GM18858 (cell line): ENCODE measurements around the gene TMEM163.
"Not testable (repeated sequence)": the region's sequence is repeated elsewhere in the genome, so short reads cannot be mapped to it uniquely, and the experiment has no call there.

Experiments used
- ATAC-seq: cut with Tn5 transposase; IDR thresholded peaks from one replicate; pipeline ENCODE4 v1.9.1; 2021; ENCODE audit not compliant: unreplicated experiment

The TMEM163 gene

GRCh38 chr2:134583462-134583861 is 135.3 kb downstream of the TMEM163 start:
- ATAC-seq = no peak

- ATAC-seq = peak; percentile 45
These were observed 136.3 kb downstream of the TMEM163 start for GRCh38 chr2:134582547-134582899.

- peak; percentile 69 for ATAC-seq
These were observed 136.8 kb downstream of the TMEM163 start for GRCh38 chr2:134581877-134582546.

- no peak for ATAC-seq
These were observed 140.5 kb downstream of the TMEM163 start for GRCh38 chr2:134578316-134578715.

- ATAC-seq = no peak
These were observed 142.3 kb downstream of the TMEM163 start for GRCh38 chr2:134576478-134576877.

- ATAC-seq = no peak
These were observed 142.9 kb downstream of the TMEM163 start for GRCh38 chr2:134575888-134576287.

GRCh38 chr2:134574611-134575330 is 144.0 kb downstream of the TMEM163 start:
- no peak for ATAC-seq

GRCh38 chr2:134573724-134574123 is 145.1 kb downstream of the TMEM163 start:
- ATAC-seq = no peak

GRCh38 chr2:134573085-134573370 is 145.8 kb downstream of the TMEM163 start:
- ATAC-seq = no peak

GRCh38 chr2:134572314-134573084 is 146.3 kb downstream of the TMEM163 start:
- ATAC-seq = no peak

- no peak for ATAC-seq
These were observed 148.1 kb downstream of the TMEM163 start for GRCh38 chr2:134570676-134571075.

- no peak for ATAC-seq
These were observed 150.4 kb downstream of the TMEM163 start for GRCh38 chr2:134568413-134568812.

GRCh38 chr2:134567666-134568065 is 151.1 kb downstream of the TMEM163 start:
- no peak for ATAC-seq

GRCh38 chr2:134564955-134565354 is 153.8 kb downstream of the TMEM163 start:
- ATAC-seq = not testable (repeated sequence)

GRCh38 chr2:134564549-134564948 is 154.3 kb downstream of the TMEM163 start:
- ATAC-seq = peak; percentile 44

GRCh38 chr2:134558208-134558830 is 160.5 kb downstream of the TMEM163 start:
- ATAC-seq = no peak

GRCh38 chr2:134555411-134555810 is 163.4 kb downstream of the TMEM163 start:
- no peak for ATAC-seq

GRCh38 chr2:134553657-134554056 is 165.1 kb downstream of the TMEM163 start:
- no peak for ATAC-seq

GRCh38 chr2:134550566-134551164 is 168.1 kb downstream of the TMEM163 start:
- ATAC-seq = no peak

- ATAC-seq = no peak
These were observed 169.7 kb downstream of the TMEM163 start for GRCh38 chr2:134549104-134549503.

GRCh38 chr2:134540990-134541389 is 177.8 kb downstream of the TMEM163 start:
- no peak for ATAC-seq
